ENCODE measurements around the gene SLC25A34.

SLC25A34 gene

GRCh38 chr1:15734901-15735300 is 1.2 kb upstream of the SLC25A34 start:
- H3K36me3 ChIP-seq (ENCODE audit: control insufficient read depth, insufficient read depth, low read length), result peaks cover 29% of the 10 kb centered on the region
- TF ChIP-seq CTCF (IDR thresholded peaks at IDR 0.05; ENCODE audit: insufficient read depth, low read length, poor library complexity, severe bottlenecking), result no peak
- H3K27me3 ChIP-seq (replicated peaks; ENCODE audit: control insufficient read depth, insufficient read depth, low read length), result no peaks in the 10 kb centered on the region
- DNase-seq (ENCODE audit: extremely low read depth, insufficient read length), result no peak
- H3K4me3 ChIP-seq (replicated peaks; ENCODE audit: low read depth, low read length), result no peak overlapping the region

- TF ChIP-seq CTCF (IDR thresholded peaks at IDR 0.05; ENCODE audit: insufficient read depth, low read length, poor library complexity, severe bottlenecking), result no peak
- Histone ChIP-seq H3K36me3 (ENCODE audit: control insufficient read depth, insufficient read depth, low read length) (peaks cover 27% of the 10 kb centered on the region), H3K27me3 (replicated peaks; ENCODE audit: control insufficient read depth, insufficient read depth, low read length) (no peaks in the 10 kb centered on the region), H3K4me3 (replicated peaks; ENCODE audit: low read depth, low read length) (no peak overlapping the region)
- no peak for DNase-seq (ENCODE audit: extremely low read depth, insufficient read length)
These were observed 587 bp upstream of the SLC25A34 start for GRCh38 chr1:15735304-15736037.

- H3K27me3 ChIP-seq (replicated peaks; ENCODE audit: control insufficient read depth, insufficient read depth, low read length), result no peaks in the 10 kb centered on the region
- H3K4me3 ChIP-seq (replicated peaks; ENCODE audit: low read depth, low read length), result no peak overlapping the region
- H3K36me3 ChIP-seq (ENCODE audit: control insufficient read depth, insufficient read depth, low read length), result peaks cover 15% of the 10 kb centered on the region
- no peak for TF ChIP-seq CTCF (IDR thresholded peaks at IDR 0.05; ENCODE audit: insufficient read depth, low read length, poor library complexity, severe bottlenecking)
- DNase-seq (ENCODE audit: extremely low read depth, insufficient read length), result no peak
These were observed 819 bp downstream of the SLC25A34 start for GRCh38 chr1:15736892-15737261.

GRCh38 chr1:15737324-15738319 is 1.6 kb downstream of the SLC25A34 start:
- no peak for TF ChIP-seq CTCF (IDR thresholded peaks at IDR 0.05; ENCODE audit: insufficient read depth, low read length, poor library complexity, severe bottlenecking)
- Histone ChIP-seq H3K36me3 (ENCODE audit: control insufficient read depth, insufficient read depth, low read length) (peaks cover 11% of the 10 kb centered on the region), H3K4me3 (replicated peaks; ENCODE audit: low read depth, low read length) (no peak overlapping the region), H3K27me3 (replicated peaks; ENCODE audit: control insufficient read depth, insufficient read depth, low read length) (no peaks in the 10 kb centered on the region)
- no peak for DNase-seq (ENCODE audit: extremely low read depth, insufficient read length)

- Histone ChIP-seq H3K27me3 (replicated peaks; ENCODE audit: control insufficient read depth, insufficient read depth, low read length) (no peaks in the 10 kb centered on the region), H3K4me3 (replicated peaks; ENCODE audit: low read depth, low read length) (no peak overlapping the region), H3K36me3 (ENCODE audit: control insufficient read depth, insufficient read depth, low read length) (peaks cover 8% of the 10 kb centered on the region)
- DNase-seq (ENCODE audit: extremely low read depth, insufficient read length), result no peak
- no peak for TF ChIP-seq CTCF (IDR thresholded peaks at IDR 0.05; ENCODE audit: insufficient read depth, low read length, poor library complexity, severe bottlenecking)
These were observed 2.5 kb downstream of the SLC25A34 start for GRCh38 chr1:15738416-15739113.
